ENCODE data around the gene PNPLA3.
A peak's percentile ranks its signal among the peaks of the same experiment; 100 is the strongest.

The PNPLA3 gene

GRCh38 chr22:43925433-43926348 lies 2.1 kb downstream of the PNPLA3 start:
- DNase-seq (ENCODE audit: low spot score), result no peak

GRCh38 chr22:43926349-43926710 lies 2.7 kb downstream of the PNPLA3 start:
- no peak for DNase-seq (ENCODE audit: low spot score)

GRCh38 chr22:43928468-43928867 lies 4.9 kb downstream of the PNPLA3 start:
- DNase-seq (ENCODE audit: low spot score), result no peak

GRCh38 chr22:43928908-43929307 lies 5.3 kb downstream of the PNPLA3 start:
- no peak for DNase-seq (ENCODE audit: low spot score)

GRCh38 chr22:43931771-43932170 lies 8.2 kb downstream of the PNPLA3 start:
- no peak for DNase-seq (ENCODE audit: low spot score)

GRCh38 chr22:43941449-43941848 lies 17.8 kb downstream of the PNPLA3 start:
- DNase-seq (ENCODE audit: low spot score), result no peak

GRCh38 chr22:43944670-43945430 lies 21.2 kb downstream of the PNPLA3 start:
- no peak for DNase-seq (ENCODE audit: low spot score)

- DNase-seq (ENCODE audit: low spot score), result peak; percentile 80
These were observed 22.2 kb downstream of the PNPLA3 start for GRCh38 chr22:43945632-43946383.

- no peak for DNase-seq (ENCODE audit: low spot score)
These were observed 22.7 kb downstream of the PNPLA3 start for GRCh38 chr22:43946384-43946667.

- no peak for DNase-seq (ENCODE audit: low spot score)
These were observed 25.3 kb downstream of the PNPLA3 start for GRCh38 chr22:43948836-43949406.

GRCh38 chr22:43951391-43951790 lies 27.8 kb downstream of the PNPLA3 start:
- DNase-seq (ENCODE audit: low spot score), result no peak

GRCh38 chr22:43951966-43952365 lies 28.4 kb downstream of the PNPLA3 start:
- DNase-seq (ENCODE audit: low spot score), result no peak

- no peak for DNase-seq (ENCODE audit: low spot score)
These were observed 30.6 kb downstream of the PNPLA3 start for GRCh38 chr22:43953988-43954785.

- peak; percentile 97 for DNase-seq (ENCODE audit: low spot score)
These were observed 31.7 kb downstream of the PNPLA3 start, which contains the start of gene SAMM50 for GRCh38 chr22:43955040-43955882. TSS of gene SAMM50 (plus strand) at chr22:43955442. CDS start at chr22:43955578, 136 bp downstream.

- no peak for DNase-seq (ENCODE audit: low spot score)
These were observed 32.5 kb downstream of the PNPLA3 start for GRCh38 chr22:43955883-43956782.

GRCh38 chr22:43956805-43957463 lies 33.3 kb downstream of the PNPLA3 start:
- no peak for DNase-seq (ENCODE audit: low spot score)

GRCh38 chr22:43957871-43958270 lies 34.3 kb downstream of the PNPLA3 start:
- no peak for DNase-seq (ENCODE audit: low spot score)

GRCh38 chr22:43964314-43964857 lies 40.8 kb downstream of the PNPLA3 start:
- DNase-seq (ENCODE audit: low spot score), result no peak

GRCh38 chr22:43967069-43967468 lies 43.5 kb downstream of the PNPLA3 start:
- no peak for DNase-seq (ENCODE audit: low spot score)
